NCI-H226 (cell line): ENCODE results near the gene NCR3LG1.
"Not testable (repeated sequence)": the region's sequence is repeated elsewhere in the genome, so short reads cannot be mapped to it uniquely, and the experiment has no call there.

Experiments
- DNase-seq: peaks from one replicate; pipeline ENCODE4 v3.0.0-alpha.2; 2015

Gene NCR3LG1

GRCh38 chr11:17413414-17414316 is 62.1 kb downstream of the NCR3LG1 start:
- no peak for DNase-seq

- no peak for DNase-seq
These were observed 62.7 kb downstream of the NCR3LG1 start for GRCh38 chr11:17414317-17414737.

GRCh38 chr11:17414992-17415391 is 63.4 kb downstream of the NCR3LG1 start:
- DNase-seq, result no peak

GRCh38 chr11:17415523-17416104 is 64.0 kb downstream of the NCR3LG1 start:
- no peak for DNase-seq

- no peak for DNase-seq
These were observed 64.9 kb downstream of the NCR3LG1 start for GRCh38 chr11:17416492-17416891.

- DNase-seq, result no peak
These were observed 67.0 kb downstream of the NCR3LG1 start for GRCh38 chr11:17418444-17419081.

- DNase-seq, result no peak
These were observed 70.2 kb downstream of the NCR3LG1 start for GRCh38 chr11:17421781-17422180.

GRCh38 chr11:17423533-17424310 is 72.1 kb downstream of the NCR3LG1 start:
- no peak for DNase-seq

- not testable (repeated sequence) for DNase-seq
These were observed 74.6 kb downstream of the NCR3LG1 start for GRCh38 chr11:17426233-17426632.
